SK-N-MC (cell line): Measurements from ENCODE around the gene SMC5.

Experiments used
- EZH2 ChIP-seq: fragments of 200-600 bp; sonication (generic); IDR thresholded peaks from one replicate; pipeline ENCODE4 v1.6.1; 2017; ENCODE audit warnings: antibody characterized with exemption
- POLR2AphosphoS5 ChIP-seq: IDR thresholded peaks from 2 replicates; pipeline ENCODE4 v1.6.1; 2012; ENCODE audit warnings: mild to moderate bottlenecking, low read depth, low read length, borderline replicate concordance

DNA sequence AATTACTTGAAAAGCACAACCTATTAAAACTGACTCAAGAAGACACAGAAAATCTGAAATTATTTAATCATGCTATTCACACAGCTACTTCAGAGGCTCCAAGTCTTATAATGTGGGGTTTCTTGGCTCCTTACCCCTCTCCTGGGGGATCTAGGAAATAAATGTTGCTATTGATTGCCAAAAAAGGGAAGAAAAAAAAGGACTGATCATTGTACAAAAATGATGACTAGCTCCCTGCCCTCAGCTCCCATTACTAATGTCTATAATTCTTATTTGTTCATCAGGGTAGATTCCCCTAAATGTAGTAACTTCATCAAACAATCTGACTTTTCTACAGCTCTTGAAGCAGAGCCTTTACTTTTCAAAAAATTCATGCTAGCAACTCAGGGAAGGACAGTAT lies 3.3 kb upstream of the SMC5 start:
- TF ChIP-seq EZH2 (no peak), POLR2AphosphoS5 (no peak)
